Effector CD8-positive, alpha-beta T cell (primary cell): ENCODE results near the gene RNF7.
A peak's percentile ranks its signal among the peaks of the same experiment; 100 is the strongest.
"Not testable (repeated sequence)": the region's sequence is repeated elsewhere in the genome, so short reads cannot be mapped to it uniquely, and the experiment has no call there.

Source experiments
- DNase-seq: peaks from one replicate; lab custom pipeline; 2025; lab: John Stamatoyannopoulos, UW
- total RNA-seq, 4 experiments: gene quantifications; one replicate each; lab custom pipeline; 2026; lab: John Stamatoyannopoulos, UW

The RNF7 gene
- total RNA-seq: 31.0 to 44.0 (median 36.0) reads per million in 4 experiments

- DNase-seq: peak; percentile 93
Measured at GRCh38 chr3:141738022-141738890, at the start of gene RNF7. Gene RNF7, plus strand, starts transcription at chr3:141738298. Its CDS starts 44 bp downstream, at chr3:141738342.

- DNase-seq: no peak
Measured at GRCh38 chr3:141690431-141691072, 47.5 kb upstream of the RNF7 start.

GRCh38 chr3:141691471-141691870 lies 46.6 kb upstream of the RNF7 start:
- not testable (repeated sequence) for DNase-seq

GRCh38 chr3:141692973-141693372 lies 45.1 kb upstream of the RNF7 start:
- DNase-seq: not testable (repeated sequence)

DNA sequence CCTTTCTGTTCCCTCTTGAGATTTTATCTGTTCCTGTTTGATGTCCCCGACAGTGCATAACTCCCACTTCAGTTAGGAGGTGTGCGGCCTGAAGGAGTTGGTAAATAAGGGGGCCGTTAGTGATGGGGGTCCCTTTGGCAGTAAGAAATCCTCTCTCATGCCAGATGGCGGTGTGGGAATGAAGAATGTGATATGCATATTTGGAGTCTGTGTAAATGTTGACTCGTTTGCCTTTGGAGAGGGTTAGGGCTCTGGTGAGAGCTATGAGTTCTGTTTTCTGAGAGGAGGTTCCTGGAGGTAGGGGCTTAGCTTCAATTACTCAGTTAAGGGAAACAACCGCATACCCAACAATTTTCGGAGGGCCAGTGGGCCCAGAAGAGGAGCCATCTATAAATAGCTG lies 38.8 kb upstream of the RNF7 start:
- DNase-seq: no peak

DNA sequence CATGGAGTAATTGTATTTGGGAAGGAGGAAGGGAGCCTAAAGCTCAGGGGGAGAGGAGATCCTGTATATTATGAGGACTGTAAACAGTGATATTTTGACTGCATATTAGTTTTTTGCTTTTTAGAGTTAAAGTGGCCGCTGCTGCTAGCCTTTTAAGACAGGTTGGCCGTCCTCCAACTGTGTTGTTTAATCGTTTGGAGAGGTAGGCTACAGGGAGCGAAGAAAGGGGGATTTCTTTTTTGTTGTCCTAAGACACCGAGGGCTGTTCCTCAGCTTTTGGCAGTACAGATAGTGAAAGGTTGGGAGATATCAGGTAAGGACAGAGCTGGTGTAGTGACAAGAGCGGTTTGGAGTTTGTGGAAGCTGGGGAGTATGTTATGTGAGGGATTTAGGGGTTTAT lies 38.2 kb upstream of the RNF7 start:
- DNase-seq: no peak

GRCh38 chr3:141703367-141703766 lies 34.7 kb upstream of the RNF7 start:
- not testable (repeated sequence) for DNase-seq

- no peak for DNase-seq
Measured at GRCh38 chr3:141707741-141708203, 30.3 kb upstream of the RNF7 start.

- DNase-seq: no peak
Measured at GRCh38 chr3:141708367-141708766, 29.7 kb upstream of the RNF7 start.

- DNase-seq: no peak
Measured at GRCh38 chr3:141709126-141709770, 28.9 kb upstream of the RNF7 start.

- DNase-seq: no peak
Measured at GRCh38 chr3:141710121-141710520, 28.0 kb upstream of the RNF7 start.

GRCh38 chr3:141710888-141711616 lies 27.0 kb upstream of the RNF7 start:
- DNase-seq: no peak

DNA sequence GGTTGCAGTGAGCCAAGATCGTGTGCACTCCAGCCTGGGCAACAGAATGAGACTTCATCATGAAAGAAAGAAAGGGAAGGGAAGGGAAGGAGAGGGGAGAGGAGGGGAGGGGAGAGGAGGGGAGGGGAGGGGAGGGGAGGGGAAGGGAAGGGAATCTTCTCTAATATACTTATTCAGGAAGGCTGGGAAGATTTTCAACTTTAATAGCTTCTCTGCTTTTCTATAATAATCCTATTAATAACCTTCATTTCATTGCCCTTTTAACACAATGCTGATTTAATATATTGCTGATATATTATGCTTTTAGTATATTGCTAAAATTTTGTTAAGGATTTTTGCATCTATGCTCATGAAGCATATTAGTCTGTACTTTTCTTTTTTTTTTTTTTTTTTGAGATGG lies 23.4 kb upstream of the RNF7 start:
- no peak for DNase-seq

DNA sequence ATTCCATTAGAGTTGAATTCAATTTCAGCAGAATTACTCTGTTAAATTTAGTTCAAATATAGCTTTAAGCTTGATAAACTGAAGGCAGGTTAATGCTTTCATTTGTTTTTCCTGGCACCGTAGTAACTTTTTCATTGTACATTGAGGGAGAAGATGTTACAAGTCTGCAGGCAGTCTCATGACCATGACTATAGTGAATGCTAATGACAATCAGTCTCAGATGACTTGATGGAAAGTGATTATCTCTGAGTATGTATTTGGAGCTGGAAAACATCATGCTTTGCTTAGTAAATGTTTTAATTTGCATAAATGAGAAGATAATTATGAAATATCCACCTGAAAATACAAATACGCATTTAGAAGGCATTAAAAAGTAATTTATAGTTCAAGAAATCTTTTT lies 16.0 kb upstream of the RNF7 start:
- DNase-seq: no peak

- no peak for DNase-seq
Measured at GRCh38 chr3:141722648-141723047, 15.4 kb upstream of the RNF7 start.

DNA sequence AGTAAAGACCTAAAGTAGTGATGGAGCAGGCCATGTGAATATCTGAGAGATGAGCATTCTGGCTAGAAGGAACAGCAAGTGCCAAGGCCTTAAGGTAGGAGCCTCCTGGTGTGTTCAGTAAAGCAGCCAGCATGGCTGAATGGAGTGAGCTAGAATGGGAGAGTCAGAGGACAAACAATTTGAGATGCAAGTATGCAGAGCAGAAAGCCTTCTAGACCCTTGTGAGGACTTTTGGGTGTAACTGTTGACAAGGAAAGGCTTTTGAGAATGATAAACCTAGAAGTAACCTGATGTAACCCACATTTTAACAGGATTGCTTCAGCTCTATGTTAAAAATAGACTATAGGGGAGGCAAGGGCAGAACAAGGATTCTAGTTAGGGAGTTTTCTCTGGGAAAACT lies 14.8 kb upstream of the RNF7 start:
- DNase-seq: no peak

GRCh38 chr3:141724186-141724585 lies 13.9 kb upstream of the RNF7 start:
- DNase-seq: no peak

DNA sequence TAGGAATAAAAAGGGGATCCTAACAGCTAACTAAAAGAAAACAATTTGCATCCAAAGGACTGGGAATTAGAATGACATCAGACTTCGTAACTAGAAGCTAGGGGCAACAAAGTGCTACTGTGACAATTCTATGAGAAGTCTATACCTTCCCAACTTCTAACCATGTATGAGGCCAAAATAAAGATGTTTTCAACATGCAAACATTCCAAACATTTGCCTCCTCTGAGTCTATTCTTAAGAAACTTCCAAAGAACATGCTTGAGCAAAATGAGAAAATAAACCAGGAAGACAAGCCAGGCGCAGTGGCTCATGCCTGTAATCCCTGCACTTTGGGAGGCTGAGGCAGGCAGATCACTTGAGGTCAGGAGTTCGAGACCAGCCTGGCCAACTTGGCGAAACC lies 13.1 kb upstream of the RNF7 start:
- no peak for DNase-seq

DNA sequence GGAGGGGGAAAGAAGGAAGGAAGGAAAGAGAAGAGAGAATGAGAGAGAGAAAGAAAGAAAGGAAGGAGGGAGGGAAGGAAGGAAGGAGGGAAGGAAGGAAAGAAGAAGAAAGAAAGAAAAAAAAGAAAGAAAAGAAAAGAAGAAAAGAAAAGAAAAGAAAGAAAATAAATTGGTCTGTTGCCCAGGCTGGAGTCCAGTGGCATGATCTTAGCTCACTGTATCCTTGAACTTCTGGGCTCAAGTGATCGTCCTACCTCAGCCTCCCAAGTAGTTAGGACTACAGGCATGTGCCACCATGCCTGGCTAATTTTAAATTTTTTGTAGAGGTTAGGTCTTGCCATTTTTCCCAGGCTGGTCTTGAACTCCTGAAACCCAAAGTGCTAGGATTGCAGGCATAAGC lies 11.6 kb upstream of the RNF7 start:
- DNase-seq: no peak

GRCh38 chr3:141728355-141728892 lies 9.7 kb upstream of the RNF7 start:
- DNase-seq: no peak

GRCh38 chr3:141729240-141729639 lies 8.9 kb upstream of the RNF7 start:
- no peak for DNase-seq

DNA sequence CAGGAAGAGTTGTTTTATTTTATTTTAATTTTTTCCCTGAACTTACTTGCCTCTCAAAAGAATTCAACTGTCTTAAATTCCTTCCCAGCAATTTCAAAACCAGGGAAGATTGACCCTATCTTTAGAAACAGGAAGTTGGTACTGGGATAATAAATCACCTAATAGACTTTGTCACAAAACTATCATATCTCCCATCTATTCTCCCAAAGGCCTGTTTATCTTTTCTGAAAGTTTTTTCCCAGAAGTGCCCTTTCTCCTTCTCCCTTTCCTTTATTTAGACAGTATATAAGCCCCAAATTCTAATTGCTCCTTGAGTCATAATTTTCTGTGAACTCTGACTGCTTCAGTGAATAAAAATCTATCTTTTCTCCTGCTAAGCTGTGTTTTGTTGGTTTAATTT lies 2.9 kb upstream of the RNF7 start:
- DNase-seq: no peak
